Heart left ventricle (tissue), 16 donors: ENCODE results near the gene SWT1. TPM values are rescaled to one million over a fixed set of nuclear protein-coding genes. Genes with fewer than 3 reads are reported as not detected.
"Not testable (repeated sequence)": the region's sequence is repeated elsewhere in the genome, so short reads cannot be mapped to it uniquely, and the experiment has no call there.

ENCODE experiments used
- ATAC-seq, 4 donors: fragments of 200-7000 bp; cut with Tn5 transposase; one replicate each; pipeline ENCODE4 v1.9.1; 2020 to 2022; ENCODE audit warnings: moderate library complexity in 4 of 4, mild to moderate bottlenecking in 3 of 4, moderate number of reproducible peaks in 1 of 4
- DNase-seq, 5 donors: peaks; one replicate each; pipeline ENCODE4 v3.0.0-alpha.2; 2020
- H3K27ac ChIP-seq, 12 donors: fragments of 200-600 bp; sonication (generic) in 4 of 12; one replicate each; pipeline versions ENCODE4 v1.5.0 to v1.8.0; 2016 to 2022; ENCODE audit warnings: mild to moderate bottlenecking in 2 of 12
- H3K27me3 ChIP-seq, 9 donors: fragments of 200-600 bp; sonication (generic) in 2 of 9; one replicate each; pipeline versions ENCODE4 v1.5.1 to v1.8.0; 2016 to 2022; ENCODE audit warnings: mild to moderate bottlenecking in 3 of 9
- H3K36me3 ChIP-seq, 9 donors: fragments of 200-600 bp; sonication (generic) in 2 of 9; one replicate each; pipeline versions ENCODE4 v1.5.0 to v1.8.0; 2018 to 2022; ENCODE audit warnings: mild to moderate bottlenecking in 2 of 9
- H3K4me1 ChIP-seq, 12 donors: fragments of 200-600 bp; sonication (generic) in 4 of 12; one replicate each; pipeline versions ENCODE4 v1.5.0 to v1.8.0; 2016 to 2022; ENCODE audit warnings: mild to moderate bottlenecking in 3 of 12
- H3K4me3 ChIP-seq, 12 donors: fragments of 200-600 bp; sonication (generic) in 4 of 12; one replicate each; pipeline versions ENCODE4 v1.5.0 to v1.8.0; 2017 to 2022; ENCODE audit warnings: mild to moderate bottlenecking in 9 of 12, moderate library complexity in 4 of 12
- H3K9me3 ChIP-seq, 12 donors: fragments of 200-600 bp; sonication (generic) in 4 of 12; one replicate each; pipeline versions ENCODE4 v1.5.0 to v1.8.0; 2016 to 2022; ENCODE audit warnings: mild to moderate bottlenecking in 1 of 12
- POLR2A ChIP-seq, 2 donors: fragments of 450-650 bp; IDR thresholded peaks; one replicate each; pipeline ENCODE4 v1.6.1; 2017; ENCODE audit warnings: antibody characterized with exemption in 2 of 2, mild to moderate bottlenecking in 2 of 2, moderate library complexity in 2 of 2
- WGBS, 4 donors: extraction: QIAGEN DNeasy Blood & Tissue Kit in 2 of 4; methylation state at CpG; one replicate each; pipeline versions ENCODE4 v1.1.5 to v1.1.7; 2013 to 2018; 5-methylcytosine and 5-hydroxymethylcytosine counted together
- intact Hi-C, 10 donors: fragments of 100-400 bp; cut with DNase I; formaldehyde crosslinking; loops; one replicate each; pipeline versions ENCODE4 v1.11.1 to v1.14.2; 2022
- polyA plus RNA-seq, 2 donors: library from polyadenylated mRNA; stranded (reverse); fragments of 200-250 nt; gene quantifications; one replicate each; pipeline ENCODE4 v1.2.3, GENCODE V29; 2013
- total RNA-seq, 9 donors: library from RNA; depleted of rRNA in 2 of 9; stranded (reverse); fragments of >200 nt in 2 of 9; fragmentation: NEBNext Ultra II Directional in 3 of 9; extraction: Animal tissue kit (Norgen Biotek cat#: 25700) in 3 of 9; gene quantifications; one replicate each; pipeline versions ENCODE4 v1.1.0 to v1.2.4, GENCODE V29; 2016 to 2023
- TF ChIP-seq, protein P1 (sequence below), 12 donors: fragments of 200-600 bp; sonication (generic) in 4 of 12; IDR thresholded peaks; one replicate each; pipeline versions ENCODE4 v1.5.0 to v1.8.0; 2018 to 2022; ENCODE audit warnings: antibody characterized with exemption in 12 of 12, mild to moderate bottlenecking in 5 of 12
- donor health status: ischemic (EF 13 %, LVEDD 7.1; RV severe dilation, severe dysfunction).
- donor health status: healthy with polysubstance abuse.
- donor health status: DM: no; HTN: yes; CAD: no.
- donor health status: DM: no; HTN: no; CAD: no.
- donor health status: ischemic (EF 25% LVEDD 6.9; RV normal size, moderate dysfunction).
- donor health status: ischemic (EF 25% LVEDD 5.7; RV mildly dilated, moderate dysfunction).
- donor health status: healthy.
- donor health status: DM: yes; HTN: yes; CAD: no.
- donor health status: ischemic (EF 35%, LVEDD 5.7; RV mildly dilated, moderate dysfunction).
- donor health status: nonischemic (EF 11% LVEDD 7.7; RV severe dilation, severe dysfunction).
- donor health status: DM: yes; HTN: yes; CAD: no.
- donor health status: PGD.
- donor health status: ischemic (EF 29% LVEDD 5.4; RV normal size, mild dysfunction).
- donor health status: nonischemic (EF 23%, LVEDD 6.1; RV moderate dilation, normal function).

The SWT1 gene
- total and polyA plus RNA-seq, 11 donors: 1.7 to 8.5 (median 5.3) TPM

DNA sequence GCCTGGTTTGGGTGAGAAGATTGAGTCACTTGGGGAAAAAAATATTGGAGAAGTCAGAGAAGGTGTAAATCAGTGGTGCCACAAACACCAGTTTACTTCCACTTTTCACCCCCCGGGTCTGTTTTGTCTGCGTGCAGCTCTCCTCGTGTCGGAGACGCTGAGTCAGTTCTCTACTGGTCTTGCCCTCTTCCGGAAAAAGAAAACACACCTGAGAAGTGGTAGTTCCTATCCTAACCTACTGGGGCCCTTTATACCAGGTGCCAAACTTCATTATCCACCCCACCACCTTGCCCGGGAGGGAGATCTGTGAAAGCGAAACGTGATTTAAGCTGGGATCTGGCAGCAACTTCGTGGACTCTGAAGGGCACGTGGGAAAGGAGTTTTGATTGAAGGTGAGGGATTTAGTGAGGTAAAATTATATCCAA lies 160.9 kb downstream of the SWT1 start:
- peak overlapping the region; percentile 87 to 99 (median 96) for H3K27ac ChIP-seq
- intact Hi-C loops: loop anchor here in 9 of 10 donors (2.0 to 10.0 kb wide), 6 partner anchors 277 to 354 kb away; no protein-coding TSS in a partner anchor
- H3K4me1 ChIP-seq: peaks cover 0 to 44% (median 26%) of the 10 kb centered on the region in 12 donors
- no peaks in the 10 kb centered on the region for H3K36me3 ChIP-seq
- H3K27me3 ChIP-seq: no peaks in the 10 kb centered on the region
- H3K9me3 ChIP-seq: peaks cover 0 to 3% (median 0%) of the 10 kb centered on the region in 12 donors
- H3K4me3 ChIP-seq: peak overlapping the region; percentile 46 to 99 (median 85)
- TF ChIP-seq POLR2A (IDR thresholded peaks at IDR 0.05): no peak
- TF ChIP-seq, protein P1, sequence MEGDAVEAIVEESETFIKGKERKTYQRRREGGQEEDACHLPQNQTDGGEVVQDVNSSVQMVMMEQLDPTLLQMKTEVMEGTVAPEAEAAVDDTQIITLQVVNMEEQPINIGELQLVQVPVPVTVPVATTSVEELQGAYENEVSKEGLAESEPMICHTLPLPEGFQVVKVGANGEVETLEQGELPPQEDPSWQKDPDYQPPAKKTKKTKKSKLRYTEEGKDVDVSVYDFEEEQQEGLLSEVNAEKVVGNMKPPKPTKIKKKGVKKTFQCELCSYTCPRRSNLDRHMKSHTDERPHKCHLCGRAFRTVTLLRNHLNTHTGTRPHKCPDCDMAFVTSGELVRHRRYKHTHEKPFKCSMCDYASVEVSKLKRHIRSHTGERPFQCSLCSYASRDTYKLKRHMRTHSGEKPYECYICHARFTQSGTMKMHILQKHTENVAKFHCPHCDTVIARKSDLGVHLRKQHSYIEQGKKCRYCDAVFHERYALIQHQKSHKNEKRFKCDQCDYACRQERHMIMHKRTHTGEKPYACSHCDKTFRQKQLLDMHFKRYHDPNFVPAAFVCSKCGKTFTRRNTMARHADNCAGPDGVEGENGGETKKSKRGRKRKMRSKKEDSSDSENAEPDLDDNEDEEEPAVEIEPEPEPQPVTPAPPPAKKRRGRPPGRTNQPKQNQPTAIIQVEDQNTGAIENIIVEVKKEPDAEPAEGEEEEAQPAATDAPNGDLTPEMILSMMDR (IDR thresholded peaks at IDR 0.05): no peak
- 27 to 37% (median 32%) methylated on average over 11 of the region's 11 CpGs for WGBS, 4 donors
- peak in 2 of 4 donors; percentile 2 to 3 for ATAC-seq
- DNase-seq: peak in 3 of 5 donors; percentile 32 to 42 (median 33)

DNA sequence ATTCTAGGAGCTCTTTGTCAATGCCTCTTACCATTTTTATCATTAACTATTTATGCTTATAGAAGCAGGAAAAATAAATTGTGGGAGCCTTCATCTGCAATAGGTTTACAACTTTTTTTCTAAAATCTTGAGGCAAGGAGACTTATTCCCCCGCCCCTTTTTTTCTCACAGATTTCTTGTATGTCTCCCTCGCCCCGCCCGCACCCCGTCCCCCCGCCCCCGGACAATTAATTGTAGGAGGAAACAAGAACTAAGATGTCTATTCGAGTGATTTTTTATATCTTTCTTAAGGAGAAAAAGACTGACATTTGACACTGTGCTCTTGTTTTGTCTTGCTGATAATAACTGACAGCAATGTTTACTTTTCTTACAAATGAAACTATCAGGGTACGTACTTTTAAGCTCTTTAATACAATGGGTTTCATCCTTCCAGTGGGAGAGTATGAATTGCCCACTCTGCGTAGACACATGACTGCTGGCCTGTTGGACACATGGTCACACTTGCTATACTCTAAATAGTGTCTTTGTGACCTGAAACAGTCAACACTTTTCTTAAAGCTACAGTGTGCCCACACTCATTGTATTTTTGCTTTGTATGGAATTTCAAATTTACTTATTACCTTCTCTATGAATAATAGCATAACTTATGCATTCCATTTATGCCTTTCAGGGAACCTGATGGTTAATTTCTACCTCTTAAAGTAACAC lies 161.6 kb downstream of the SWT1 start:
- H3K4me1 ChIP-seq: peaks cover 0 to 37% (median 20%) of the 10 kb centered on the region in 12 donors
- H3K27me3 ChIP-seq: no peaks in the 10 kb centered on the region
- H3K36me3 ChIP-seq: no peaks in the 10 kb centered on the region
- peak overlapping the region in 8 of 12 donors; percentile 91 to 99 (median 96) for H3K27ac ChIP-seq
- peak overlapping the region in 2 of 12 donors; percentile 79 to 99 for H3K4me3 ChIP-seq
- DNase-seq (no peak), ATAC-seq (no peak)
- peaks cover 0 to 3% (median 0%) of the 10 kb centered on the region in 12 donors for H3K9me3 ChIP-seq
- TF ChIP-seq, protein P1 (IDR thresholded peaks at IDR 0.05): no peak
- TF ChIP-seq POLR2A (IDR thresholded peaks at IDR 0.05): no peak
- intact Hi-C loops: loop anchor here in 8 of 10 donors (5.0 to 10.0 kb wide), 4 partner anchors 276 to 354 kb away; no protein-coding TSS in a partner anchor
- WGBS, 4 donors: 65 to 72% (median 69%) methylated on average over 10 of the region's 10 CpGs

DNA sequence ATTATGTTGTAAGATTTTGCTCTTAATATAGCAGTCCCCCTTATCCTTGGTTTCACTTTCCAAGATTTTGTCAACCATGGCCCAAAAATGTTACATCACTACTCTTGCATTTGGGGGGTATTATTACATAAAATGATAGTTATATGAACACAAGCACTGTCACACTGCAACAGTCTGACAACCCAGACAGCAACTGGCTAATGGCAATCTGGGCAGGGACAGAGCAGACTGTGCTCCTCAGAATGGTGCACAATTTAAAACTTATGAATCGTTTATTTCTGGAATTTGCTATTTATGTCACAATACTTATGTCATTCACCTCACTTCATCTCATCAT lies 162.1 kb downstream of the SWT1 start:
- H3K36me3 ChIP-seq: no peaks in the 10 kb centered on the region
- peaks cover 0 to 3% (median 0%) of the 10 kb centered on the region in 12 donors for H3K9me3 ChIP-seq
- no peak for TF ChIP-seq POLR2A (IDR thresholded peaks at IDR 0.05)
- TF ChIP-seq, protein P1 (IDR thresholded peaks at IDR 0.05): no peak
- peaks cover 0 to 33% (median 17%) of the 10 kb centered on the region in 12 donors for H3K4me1 ChIP-seq
- DNase-seq (no peak), ATAC-seq (no peak)
- peak overlapping the region in 2 of 12 donors; percentile 94 to 98 for H3K27ac ChIP-seq
- intact Hi-C loops: loop anchor here in 8 of 10 donors (5.0 to 10.0 kb wide), 4 partner anchors 276 to 353 kb away; no protein-coding TSS in a partner anchor
- no peaks in the 10 kb centered on the region for H3K27me3 ChIP-seq
- WGBS, 4 donors: 23 to 38% (median 37%) methylated on average over 1 of the region's 1 CpG
- no peak overlapping the region for H3K4me3 ChIP-seq

DNA sequence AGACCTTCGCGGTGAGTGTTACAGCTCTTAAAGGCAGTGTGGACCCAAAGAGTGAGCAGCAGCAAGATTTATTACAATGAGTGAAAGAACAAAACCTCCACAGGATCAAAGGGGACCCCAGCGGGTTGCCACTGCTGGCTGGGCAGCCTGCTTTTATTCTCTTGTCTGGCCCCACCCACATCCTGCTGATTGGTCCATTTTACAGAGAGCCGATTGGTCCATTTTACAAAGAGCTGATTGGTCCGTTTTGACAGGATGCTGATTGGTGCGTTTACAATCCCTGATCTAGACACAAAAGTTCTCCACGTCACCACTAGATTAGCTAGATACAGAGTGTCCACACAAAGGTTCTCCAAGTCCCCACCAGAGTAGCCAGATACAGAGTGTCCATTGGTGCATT lies 164.1 kb downstream of the SWT1 start:
- H3K36me3 ChIP-seq, H3K9me3 ChIP-seq, H3K27ac ChIP-seq, H3K4me3 ChIP-seq, DNase-seq, ATAC-seq, H3K27me3 ChIP-seq, intact Hi-C loops: not testable (repeated sequence)
- 95 to 98% (median 96%) methylated on average over 7 of the region's 7 CpGs for WGBS, 4 donors
- peaks cover 0 to 17% (median 7%) of the 10 kb centered on the region in 12 donors for H3K4me1 ChIP-seq

DNA sequence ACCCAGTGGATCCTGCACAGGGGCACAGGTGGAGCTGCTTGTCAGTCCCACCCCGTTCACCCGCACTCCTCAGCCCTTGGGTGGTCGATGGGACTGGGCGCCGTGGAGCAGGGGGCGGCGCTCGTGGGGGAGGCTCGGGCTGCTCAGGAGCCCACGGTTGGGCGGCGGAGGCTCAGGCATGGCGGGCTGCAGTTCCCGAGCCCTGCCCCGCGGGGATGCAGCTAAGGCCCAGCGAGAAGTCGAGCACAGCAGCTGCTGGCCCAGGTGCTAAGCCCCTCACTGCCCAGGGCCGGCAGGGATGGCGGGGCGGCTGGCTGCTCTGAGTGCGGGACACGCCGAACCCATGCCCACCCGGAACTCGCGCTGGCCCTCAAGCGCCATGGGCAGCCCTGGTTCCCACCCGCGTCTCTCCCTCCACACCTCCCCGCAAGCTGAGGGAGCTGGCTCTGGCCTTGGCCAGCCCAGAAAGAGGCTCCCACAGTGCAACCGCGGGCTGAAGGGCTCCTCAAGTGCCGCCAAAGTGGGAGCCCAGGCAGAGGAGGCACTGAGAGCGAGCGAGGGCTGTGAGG lies 164.8 kb downstream of the SWT1 start:
- H3K36me3 ChIP-seq, H3K27me3 ChIP-seq, ATAC-seq, H3K4me3 ChIP-seq, H3K9me3 ChIP-seq, H3K27ac ChIP-seq, DNase-seq, intact Hi-C loops: not testable (repeated sequence)
- 97 to 98% (median 97%) methylated on average over 25 to 36 of the region's 36 CpGs for WGBS, 4 donors
- peaks cover 0 to 17% (median 7%) of the 10 kb centered on the region in 12 donors for H3K4me1 ChIP-seq
